ENCODE data around the gene NCK2.

NCK2 gene

GRCh38 chr2:105789745-105790460, 45.2 kb downstream of the NCK2 start:
- Histone ChIP-seq H3K4me2 (ENCODE audit: low read length) (peak overlapping the region; percentile 68), H3K27me3 (ENCODE audit: control insufficient read depth, insufficient read depth, low read length) (no peaks in the 10 kb centered on the region), H3K9me3 (replicated peaks; ENCODE audit: low read length) (no peaks in the 10 kb centered on the region), H3K9ac (ENCODE audit: low read depth, low read length) (peak overlapping the region; percentile 26), H3K36me3 (ENCODE audit: insufficient read depth, low read length) (no peaks in the 10 kb centered on the region), H3K4me3 (ENCODE audit: low read length) (peak overlapping the region; percentile 45), H3K4me1 (ENCODE audit: control insufficient read depth, insufficient read depth, low read length) (peaks cover 17% of the 10 kb centered on the region)

GRCh38 chr2:105790461-105791149, 45.9 kb downstream of the NCK2 start:
- no peaks in the 10 kb centered on the region for H3K27me3 ChIP-seq (ENCODE audit: control insufficient read depth, insufficient read depth, low read length)
- peak overlapping the region; percentile 68 for H3K4me2 ChIP-seq (ENCODE audit: low read length)
- H3K36me3 ChIP-seq (ENCODE audit: insufficient read depth, low read length) = no peaks in the 10 kb centered on the region
- peak overlapping the region; percentile 26 for H3K9ac ChIP-seq (ENCODE audit: low read depth, low read length)
- H3K9me3 ChIP-seq (replicated peaks; ENCODE audit: low read length) = no peaks in the 10 kb centered on the region
- peak overlapping the region; percentile 30 for H3K4me3 ChIP-seq (ENCODE audit: low read length)
- peaks cover 23% of the 10 kb centered on the region for H3K4me1 ChIP-seq (ENCODE audit: control insufficient read depth, insufficient read depth, low read length)

GRCh38 chr2:105791229-105791628, 46.5 kb downstream of the NCK2 start:
- Histone ChIP-seq H3K9ac (ENCODE audit: low read depth, low read length) (no peak overlapping the region), H3K27me3 (ENCODE audit: control insufficient read depth, insufficient read depth, low read length) (no peaks in the 10 kb centered on the region), H3K36me3 (ENCODE audit: insufficient read depth, low read length) (no peaks in the 10 kb centered on the region), H3K4me1 (ENCODE audit: control insufficient read depth, insufficient read depth, low read length) (peaks cover 29% of the 10 kb centered on the region), H3K4me3 (ENCODE audit: low read length) (no peak overlapping the region), H3K4me2 (ENCODE audit: low read length) (no peak overlapping the region), H3K9me3 (replicated peaks; ENCODE audit: low read length) (no peaks in the 10 kb centered on the region)

GRCh38 chr2:105792561-105792960, 47.8 kb downstream of the NCK2 start:
- Histone ChIP-seq H3K4me3 (ENCODE audit: low read length) (no peak overlapping the region), H3K9me3 (replicated peaks; ENCODE audit: low read length) (no peaks in the 10 kb centered on the region), H3K9ac (ENCODE audit: low read depth, low read length) (no peak overlapping the region), H3K27me3 (ENCODE audit: control insufficient read depth, insufficient read depth, low read length) (no peaks in the 10 kb centered on the region), H3K4me2 (ENCODE audit: low read length) (no peak overlapping the region), H3K36me3 (ENCODE audit: insufficient read depth, low read length) (no peaks in the 10 kb centered on the region), H3K4me1 (ENCODE audit: control insufficient read depth, insufficient read depth, low read length) (peaks cover 42% of the 10 kb centered on the region)

GRCh38 chr2:105793196-105793975, 48.7 kb downstream of the NCK2 start:
- Histone ChIP-seq H3K4me2 (ENCODE audit: low read length) (no peak overlapping the region), H3K4me3 (ENCODE audit: low read length) (no peak overlapping the region), H3K4me1 (ENCODE audit: control insufficient read depth, insufficient read depth, low read length) (peaks cover 51% of the 10 kb centered on the region), H3K27me3 (ENCODE audit: control insufficient read depth, insufficient read depth, low read length) (no peaks in the 10 kb centered on the region), H3K36me3 (ENCODE audit: insufficient read depth, low read length) (no peaks in the 10 kb centered on the region), H3K9me3 (replicated peaks; ENCODE audit: low read length) (no peaks in the 10 kb centered on the region), H3K9ac (ENCODE audit: low read depth, low read length) (no peak overlapping the region)

GRCh38 chr2:105794926-105795574, 50.3 kb downstream of the NCK2 start:
- Histone ChIP-seq H3K27me3 (ENCODE audit: control insufficient read depth, insufficient read depth, low read length) (no peaks in the 10 kb centered on the region), H3K4me3 (ENCODE audit: low read length) (no peak overlapping the region), H3K9me3 (replicated peaks; ENCODE audit: low read length) (no peaks in the 10 kb centered on the region), H3K9ac (ENCODE audit: low read depth, low read length) (no peak overlapping the region), H3K36me3 (ENCODE audit: insufficient read depth, low read length) (no peaks in the 10 kb centered on the region), H3K4me2 (ENCODE audit: low read length) (no peak overlapping the region), H3K4me1 (ENCODE audit: control insufficient read depth, insufficient read depth, low read length) (peaks cover 49% of the 10 kb centered on the region)

- Histone ChIP-seq H3K27me3 (ENCODE audit: control insufficient read depth, insufficient read depth, low read length) (no peaks in the 10 kb centered on the region), H3K4me2 (ENCODE audit: low read length) (no peak overlapping the region), H3K4me1 (ENCODE audit: control insufficient read depth, insufficient read depth, low read length) (peaks cover 50% of the 10 kb centered on the region), H3K36me3 (ENCODE audit: insufficient read depth, low read length) (no peaks in the 10 kb centered on the region), H3K9me3 (replicated peaks; ENCODE audit: low read length) (no peaks in the 10 kb centered on the region), H3K9ac (ENCODE audit: low read depth, low read length) (no peak overlapping the region), H3K4me3 (ENCODE audit: low read length) (no peak overlapping the region)
Observed at GRCh38 chr2:105795575-105795934, 50.8 kb downstream of the NCK2 start.

GRCh38 chr2:105796131-105796638, 51.5 kb downstream of the NCK2 start:
- no peaks in the 10 kb centered on the region for H3K9me3 ChIP-seq (replicated peaks; ENCODE audit: low read length)
- H3K27me3 ChIP-seq (ENCODE audit: control insufficient read depth, insufficient read depth, low read length) = no peaks in the 10 kb centered on the region
- H3K36me3 ChIP-seq (ENCODE audit: insufficient read depth, low read length) = no peaks in the 10 kb centered on the region
- no peak overlapping the region for H3K4me3 ChIP-seq (ENCODE audit: low read length)
- H3K4me2 ChIP-seq (ENCODE audit: low read length) = no peak overlapping the region
- peaks cover 48% of the 10 kb centered on the region for H3K4me1 ChIP-seq (ENCODE audit: control insufficient read depth, insufficient read depth, low read length)
- no peak overlapping the region for H3K9ac ChIP-seq (ENCODE audit: low read depth, low read length)

GRCh38 chr2:105796791-105797190, 52.1 kb downstream of the NCK2 start:
- Histone ChIP-seq H3K9ac (ENCODE audit: low read depth, low read length) (no peak overlapping the region), H3K4me3 (ENCODE audit: low read length) (peak overlapping the region; percentile 35), H3K4me1 (ENCODE audit: control insufficient read depth, insufficient read depth, low read length) (peaks cover 48% of the 10 kb centered on the region), H3K27me3 (ENCODE audit: control insufficient read depth, insufficient read depth, low read length) (no peaks in the 10 kb centered on the region), H3K36me3 (ENCODE audit: insufficient read depth, low read length) (no peaks in the 10 kb centered on the region), H3K9me3 (replicated peaks; ENCODE audit: low read length) (no peaks in the 10 kb centered on the region), H3K4me2 (ENCODE audit: low read length) (peak overlapping the region; percentile 39)

GRCh38 chr2:105797298-105797819, 52.6 kb downstream of the NCK2 start:
- Histone ChIP-seq H3K9ac (ENCODE audit: low read depth, low read length) (no peak overlapping the region), H3K4me3 (ENCODE audit: low read length) (peak overlapping the region; percentile 35), H3K4me1 (ENCODE audit: control insufficient read depth, insufficient read depth, low read length) (peaks cover 48% of the 10 kb centered on the region), H3K9me3 (replicated peaks; ENCODE audit: low read length) (no peaks in the 10 kb centered on the region), H3K27me3 (ENCODE audit: control insufficient read depth, insufficient read depth, low read length) (no peaks in the 10 kb centered on the region), H3K36me3 (ENCODE audit: insufficient read depth, low read length) (no peaks in the 10 kb centered on the region), H3K4me2 (ENCODE audit: low read length) (peak overlapping the region; percentile 39)

- Histone ChIP-seq H3K4me1 (ENCODE audit: control insufficient read depth, insufficient read depth, low read length) (peaks cover 52% of the 10 kb centered on the region), H3K9me3 (replicated peaks; ENCODE audit: low read length) (no peaks in the 10 kb centered on the region), H3K9ac (ENCODE audit: low read depth, low read length) (no peak overlapping the region), H3K36me3 (ENCODE audit: insufficient read depth, low read length) (no peaks in the 10 kb centered on the region), H3K4me3 (ENCODE audit: low read length) (no peak overlapping the region), H3K27me3 (ENCODE audit: control insufficient read depth, insufficient read depth, low read length) (no peaks in the 10 kb centered on the region), H3K4me2 (ENCODE audit: low read length) (no peak overlapping the region)
Observed at GRCh38 chr2:105798595-105798994, 53.9 kb downstream of the NCK2 start.

All from skeletal muscle satellite cell (primary cell).